Measurements from ENCODE around the gene CHAF1A.

The CHAF1A gene

DNA sequence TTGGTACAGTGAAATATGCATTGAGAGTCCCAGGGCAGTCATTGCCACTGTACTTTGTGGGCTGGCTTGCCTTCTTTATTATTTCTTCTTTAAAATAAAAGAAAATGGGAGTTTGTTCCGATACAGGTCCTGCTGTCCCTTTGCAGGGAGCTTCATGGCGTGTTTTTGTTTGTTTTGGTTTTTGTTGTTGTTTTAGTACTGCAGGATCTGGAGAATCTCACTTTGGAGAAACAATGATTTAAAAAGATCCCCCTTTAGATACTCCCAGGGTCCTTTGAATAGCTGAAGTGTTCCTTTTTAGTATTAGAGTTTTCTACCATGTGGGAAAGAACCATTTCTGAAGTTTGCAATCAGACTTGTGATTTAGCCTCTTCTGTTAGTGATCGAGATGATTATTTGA, 11.1 kb downstream of the CHAF1A start:
- no peak for DNase-seq

DNA sequence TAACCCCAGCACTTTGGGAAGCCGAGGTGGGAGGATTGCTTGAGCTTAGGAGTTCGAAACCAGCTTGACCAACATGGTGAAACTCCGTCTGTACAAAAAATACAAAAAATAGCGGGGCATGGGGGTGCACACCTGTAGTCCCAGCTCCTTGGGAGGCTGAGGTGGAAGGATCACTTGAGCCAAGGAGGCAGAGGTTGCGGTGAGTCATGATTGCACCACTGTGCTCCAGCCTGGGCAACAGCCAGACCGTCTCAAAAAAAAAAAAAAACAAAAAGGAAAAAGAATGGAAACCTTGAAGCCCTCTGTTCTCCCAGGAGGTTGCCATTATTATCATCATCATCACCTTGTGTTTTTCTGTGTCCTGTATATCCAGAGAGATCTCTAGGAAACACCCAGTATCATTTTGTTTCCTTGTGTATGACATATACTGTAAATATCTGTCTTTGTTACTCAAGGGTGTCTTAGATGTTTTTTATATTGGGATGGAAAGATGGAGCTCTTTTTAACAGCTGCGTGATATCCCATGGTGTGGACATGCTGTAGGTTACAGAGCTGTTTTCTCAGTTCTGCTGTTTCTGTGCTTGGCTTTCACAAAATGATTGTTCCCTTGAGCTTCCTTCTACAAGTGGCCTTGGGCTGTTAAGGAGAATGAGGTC, 11.8 kb downstream of the CHAF1A start:
- DNase-seq = no peak

DNA sequence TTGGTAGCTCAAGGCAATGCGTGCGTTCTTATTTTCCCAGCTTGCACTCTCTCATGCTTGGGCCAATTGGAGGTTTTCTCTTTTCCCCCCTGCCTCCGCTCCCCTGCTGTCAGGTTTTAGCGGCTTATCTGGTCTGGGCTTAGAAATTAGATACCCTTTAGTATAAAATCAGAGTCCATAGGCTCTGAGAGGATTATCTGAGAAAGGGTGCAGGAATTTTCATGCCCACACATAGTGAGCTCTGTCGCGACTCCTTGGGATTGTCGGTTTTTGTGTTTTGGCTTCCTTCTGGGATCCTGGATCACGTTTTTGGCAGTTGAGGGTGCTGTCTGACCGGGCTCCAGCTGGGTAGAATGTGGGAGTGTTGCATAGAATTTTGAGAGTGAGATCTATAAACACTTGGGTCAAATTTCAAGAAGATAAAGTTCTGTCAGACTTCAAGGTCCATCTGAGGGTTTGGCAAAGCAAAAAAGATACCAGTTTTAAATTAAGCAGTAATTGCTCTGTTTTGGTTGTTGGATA, 12.4 kb downstream of the CHAF1A start:
- DNase-seq = no peak

DNA sequence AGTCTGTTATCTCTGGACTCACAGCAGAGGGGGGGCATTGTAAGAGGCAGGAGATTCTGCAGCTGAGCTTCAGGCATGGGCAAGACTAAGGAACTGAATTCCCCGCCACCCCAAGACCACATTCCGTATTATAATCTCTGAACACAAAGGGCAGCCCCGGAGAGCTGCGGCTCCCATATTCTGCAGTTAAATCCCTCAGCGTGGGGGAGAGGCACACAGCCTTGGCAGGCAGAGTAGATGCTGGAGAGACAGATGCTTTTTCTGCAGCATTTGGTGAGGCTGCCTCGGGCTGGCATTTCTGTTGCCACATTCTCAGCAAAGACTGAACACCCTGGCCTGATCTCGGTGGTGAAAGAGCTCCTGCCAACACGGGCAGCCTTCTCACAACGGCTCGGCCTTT, 12.9 kb downstream of the CHAF1A start:
- no peak for DNase-seq

DNA sequence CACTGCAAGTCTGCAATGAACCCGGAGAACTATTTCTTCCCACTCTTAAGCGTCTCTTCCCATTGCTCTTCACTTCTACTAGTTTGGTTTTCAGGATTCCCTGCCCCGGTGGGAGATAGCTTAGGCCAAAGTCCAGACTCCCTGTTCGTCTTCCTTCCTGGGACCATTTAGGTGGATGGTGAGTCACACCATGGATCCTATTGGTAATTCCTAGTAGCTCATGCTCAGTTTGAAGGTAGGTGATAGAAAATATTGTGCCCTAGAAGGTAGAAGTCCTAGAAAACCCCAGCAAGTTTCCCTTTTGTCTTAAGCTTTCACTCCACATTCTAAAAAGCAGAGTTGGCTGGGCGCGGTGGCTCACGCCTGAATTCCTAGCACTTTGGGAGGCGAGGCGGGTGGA, 13.8 kb downstream of the CHAF1A start:
- DNase-seq = no peak

DNA sequence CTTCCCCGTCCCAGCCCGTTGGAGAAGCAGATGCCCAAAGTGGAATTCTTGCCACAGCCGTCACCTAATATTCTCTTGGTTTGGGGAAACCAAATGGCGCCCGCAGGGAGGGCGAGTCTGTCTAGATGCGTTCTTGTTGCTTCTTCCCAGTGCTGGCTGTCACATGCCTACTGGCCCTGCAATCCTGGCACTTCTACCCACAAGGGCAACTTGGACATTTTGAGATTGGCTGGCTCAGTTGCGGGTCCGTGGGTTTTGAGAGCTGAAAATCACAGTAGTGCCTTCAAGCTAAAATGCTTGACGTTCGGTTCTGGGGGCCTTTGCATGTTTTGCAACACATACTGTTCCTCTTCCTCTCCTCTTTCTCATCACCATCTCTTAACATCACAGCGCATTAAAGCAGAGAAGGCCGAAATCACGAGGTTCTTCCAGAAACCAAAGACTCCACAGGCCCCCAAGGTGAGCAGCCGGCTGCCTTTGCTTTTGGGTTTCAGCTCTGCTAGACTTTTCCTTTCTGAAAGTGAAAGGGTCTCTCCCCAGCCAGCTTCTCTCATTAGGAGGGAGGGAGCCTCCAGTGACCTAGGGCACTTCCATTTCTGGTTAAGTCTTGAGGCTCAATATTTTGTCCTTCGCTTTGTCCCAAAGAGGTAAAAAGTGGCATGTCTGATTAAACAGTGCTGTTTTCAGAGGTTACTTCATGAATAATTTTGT, 21.1 kb downstream of the CHAF1A start:
- DNase-seq = no peak

DNA sequence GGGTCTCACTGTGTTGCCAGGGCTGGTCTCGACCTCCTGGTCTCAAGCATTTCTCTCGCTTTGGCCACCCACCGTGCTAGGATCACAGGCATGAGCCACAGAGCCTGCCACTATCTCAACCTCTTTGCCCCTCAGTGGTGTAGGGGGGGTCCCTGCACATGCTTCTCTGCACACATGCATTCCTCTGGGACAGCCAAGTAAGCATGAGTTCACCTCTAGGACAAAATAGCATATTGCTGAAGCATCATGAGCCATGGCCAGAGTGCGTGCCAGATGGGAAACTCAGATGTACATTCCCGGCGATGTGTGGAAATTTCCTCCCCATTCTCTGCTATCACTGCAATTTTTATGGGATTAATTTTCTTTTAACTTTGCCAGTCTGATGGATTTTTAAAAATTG, 23.1 kb downstream of the CHAF1A start:
- no peak for DNase-seq

DNA sequence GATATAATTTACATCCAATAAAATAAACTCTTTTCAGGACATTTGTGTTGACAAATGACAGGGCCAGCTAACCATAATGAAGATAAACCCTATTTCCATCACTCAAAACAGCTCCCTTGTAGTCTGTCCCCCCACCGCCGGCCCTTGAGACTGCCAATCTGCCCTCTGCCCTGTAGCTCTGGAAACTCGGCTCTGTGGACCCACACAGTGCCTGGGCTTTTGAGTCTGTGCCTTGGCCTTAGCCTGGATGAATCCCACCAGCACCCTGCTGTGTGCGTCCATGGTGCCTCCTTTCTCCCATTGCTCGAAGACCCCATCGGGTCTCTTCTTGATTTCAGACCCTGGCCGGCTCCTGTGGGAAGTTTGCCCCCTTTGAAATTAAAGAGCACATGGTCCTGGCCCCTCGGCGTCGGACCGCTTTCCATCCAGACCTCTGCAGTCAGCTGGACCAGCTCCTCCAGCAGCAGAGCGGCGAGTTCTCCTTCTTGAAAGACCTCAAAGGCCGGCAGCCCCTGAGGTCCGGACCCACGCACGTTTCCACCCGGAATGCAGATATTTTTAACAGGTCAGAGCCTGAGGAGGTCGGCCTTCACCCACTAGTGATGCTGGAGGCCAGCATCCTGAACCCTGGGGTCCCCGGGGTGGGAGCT, 26.0 kb downstream of the CHAF1A start:
- no peak for DNase-seq

DNA sequence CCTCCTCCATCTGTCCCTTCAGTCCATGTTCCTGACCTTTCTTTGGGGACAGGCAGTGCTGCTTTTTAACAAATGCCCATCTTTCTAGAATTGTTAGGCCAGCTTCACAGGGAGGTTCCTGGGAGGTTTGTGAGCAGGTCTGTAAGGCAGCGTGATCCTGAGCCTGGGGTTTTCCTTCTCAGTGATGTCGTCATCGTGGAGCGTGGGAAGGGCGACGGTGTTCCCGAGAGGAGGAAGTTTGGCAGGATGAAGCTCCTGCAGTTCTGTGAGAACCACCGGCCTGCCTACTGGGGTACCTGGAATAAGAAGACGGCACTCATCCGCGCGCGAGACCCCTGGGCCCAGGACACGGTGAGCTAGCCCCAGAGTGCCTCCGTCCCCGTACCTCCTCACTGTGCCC, 26.8 kb downstream of the CHAF1A start:
- no peak for DNase-seq

DNA sequence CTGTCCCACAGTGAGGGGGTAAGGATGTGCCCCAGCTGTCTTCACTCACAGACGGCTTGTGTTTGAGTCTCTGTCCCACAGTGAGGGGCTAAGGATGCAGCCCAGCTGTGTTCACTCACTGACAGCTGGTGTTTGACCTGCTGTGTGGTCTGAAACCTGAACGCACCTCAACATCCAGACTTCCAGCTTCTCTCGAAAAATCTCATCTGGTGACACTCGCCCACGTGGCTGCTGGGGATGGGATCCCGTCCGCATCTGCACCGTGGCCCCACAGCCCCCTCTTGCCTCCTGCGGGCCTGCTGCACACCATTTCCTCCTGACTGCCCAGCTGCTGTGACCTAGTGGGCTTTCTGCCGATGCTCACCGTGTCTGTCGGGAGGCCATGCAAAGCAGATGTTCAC, 27.3 kb downstream of the CHAF1A start:
- no peak for DNase-seq

DNA sequence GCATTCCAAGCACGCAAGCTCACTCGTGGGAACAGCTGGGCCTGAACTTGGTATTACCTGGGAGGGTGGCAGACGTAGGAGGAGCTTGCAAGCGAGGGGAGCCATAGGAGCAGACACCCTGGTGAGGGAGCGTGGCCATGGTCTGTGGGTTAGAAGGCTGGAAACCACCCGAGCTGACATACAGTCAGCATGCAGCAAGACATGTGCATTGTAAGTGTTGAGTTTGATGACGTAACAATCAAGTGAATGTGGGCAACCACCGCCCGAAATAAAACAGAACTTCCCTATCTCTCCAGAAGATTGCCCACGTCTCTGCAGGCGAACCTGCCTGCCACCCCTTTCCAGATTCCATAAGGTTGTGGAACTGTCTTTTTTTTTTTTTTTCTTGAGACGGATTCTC, 28.3 kb downstream of the CHAF1A start:
- no peak for DNase-seq

DNA sequence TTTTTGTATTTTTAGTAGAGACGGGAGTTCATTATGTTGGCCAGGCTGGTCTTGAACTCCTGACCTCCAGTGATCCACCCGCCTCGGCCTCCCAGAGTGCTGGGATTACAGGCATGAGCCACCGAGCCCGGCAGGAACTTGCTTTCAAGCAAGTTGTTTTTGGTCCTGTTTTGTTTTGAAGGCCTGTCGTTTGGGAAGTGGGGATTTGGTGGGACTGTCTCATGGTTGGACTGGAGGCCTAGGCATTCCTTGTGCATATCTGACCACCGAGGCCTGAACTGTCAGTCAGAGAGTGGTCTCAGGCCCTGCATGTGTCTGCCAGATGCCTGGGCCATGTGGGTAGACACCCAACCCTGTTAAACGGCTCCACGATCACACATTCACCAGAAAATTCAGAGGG, 28.9 kb downstream of the CHAF1A start:
- DNase-seq = no peak

DNA sequence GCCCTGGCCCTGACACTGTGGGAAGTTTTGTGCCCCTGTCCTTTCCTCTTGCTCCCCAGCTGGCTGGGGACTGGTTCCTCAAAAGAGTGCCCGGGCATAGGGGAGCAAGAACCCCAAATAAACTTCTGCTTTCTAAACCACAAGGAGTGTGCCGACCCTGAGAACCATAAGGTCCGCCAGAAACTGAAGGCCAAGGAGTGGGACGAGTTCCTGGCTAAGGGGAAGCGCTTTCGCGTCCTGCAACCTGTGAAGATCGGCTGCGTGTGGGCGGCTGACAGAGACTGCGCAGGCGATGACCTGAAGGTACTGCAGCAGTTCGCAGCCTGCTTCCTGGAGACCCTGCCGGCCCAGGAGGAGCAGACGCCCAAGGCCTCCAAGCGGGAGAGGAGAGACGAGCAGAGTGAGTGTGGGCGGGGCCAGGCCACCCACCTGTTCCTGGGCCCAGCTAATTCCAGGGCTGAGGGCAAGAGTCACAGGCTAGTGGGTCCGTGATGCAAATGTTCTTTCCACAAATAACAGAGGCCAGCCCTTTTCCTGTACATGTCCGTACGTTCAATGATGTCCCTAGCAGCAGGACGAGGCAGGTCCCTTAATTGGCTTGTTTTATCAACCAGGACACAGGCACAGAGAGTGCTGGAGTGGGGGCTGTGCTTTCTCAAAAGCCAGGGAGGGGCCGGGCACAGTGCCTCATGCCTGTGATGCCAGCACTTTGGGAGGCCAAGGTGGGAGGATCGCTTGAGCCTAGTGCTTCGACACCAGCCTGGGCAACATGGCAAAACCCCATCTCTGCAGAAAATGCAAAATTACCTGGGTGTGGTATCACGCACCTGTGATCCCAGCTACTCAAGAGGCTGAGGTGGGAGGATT, 29.6 kb downstream of the CHAF1A start:
- DNase-seq = no peak

DNA sequence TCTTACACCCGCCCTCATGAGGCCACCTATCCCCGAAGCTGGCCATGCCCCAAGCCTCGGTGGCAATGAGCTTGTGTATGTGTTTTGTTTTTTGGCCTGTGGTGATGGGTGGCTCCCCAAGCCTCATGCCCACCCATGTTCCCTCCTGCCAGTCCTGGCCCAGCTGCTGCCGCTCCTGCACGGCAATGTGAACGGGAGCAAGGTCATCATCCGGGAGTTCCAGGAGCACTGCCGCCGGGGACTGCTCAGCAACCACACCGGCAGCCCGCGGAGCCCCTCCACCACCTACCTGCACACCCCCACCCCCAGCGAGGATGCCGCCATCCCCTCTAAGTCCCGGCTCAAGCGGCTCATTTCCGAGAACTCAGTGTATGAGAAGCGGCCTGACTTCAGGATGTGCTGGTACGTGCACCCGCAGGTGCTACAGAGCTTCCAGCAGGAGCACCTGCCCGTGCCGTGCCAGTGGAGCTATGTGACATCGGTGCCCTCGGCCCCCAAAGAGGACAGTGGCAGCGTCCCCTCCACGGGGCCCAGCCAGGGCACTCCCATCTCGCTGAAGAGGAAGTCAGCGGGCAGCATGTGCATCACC, 30.6 kb downstream of the CHAF1A start:
- DNase-seq = no peak

DNA sequence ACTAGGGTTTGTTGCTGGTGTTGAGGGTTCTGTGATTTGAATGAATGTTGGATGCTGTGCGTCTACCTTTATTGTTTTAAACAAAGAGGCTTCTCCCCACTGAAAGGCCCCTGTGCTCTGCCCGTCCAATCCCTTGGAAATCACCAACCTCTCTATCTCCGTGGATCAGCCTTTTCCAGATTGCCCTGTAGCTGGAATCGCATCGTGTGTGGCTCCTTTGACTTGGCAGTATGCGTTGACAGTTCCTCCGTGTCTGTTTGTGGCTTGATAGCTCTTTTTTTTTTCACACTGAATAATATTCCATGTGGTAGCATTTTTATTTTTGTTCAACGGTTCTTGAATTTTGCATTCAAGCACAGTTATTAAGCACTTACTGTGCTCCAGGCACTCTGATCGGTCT, 32.0 kb downstream of the CHAF1A start:
- no peak for DNase-seq

DNA sequence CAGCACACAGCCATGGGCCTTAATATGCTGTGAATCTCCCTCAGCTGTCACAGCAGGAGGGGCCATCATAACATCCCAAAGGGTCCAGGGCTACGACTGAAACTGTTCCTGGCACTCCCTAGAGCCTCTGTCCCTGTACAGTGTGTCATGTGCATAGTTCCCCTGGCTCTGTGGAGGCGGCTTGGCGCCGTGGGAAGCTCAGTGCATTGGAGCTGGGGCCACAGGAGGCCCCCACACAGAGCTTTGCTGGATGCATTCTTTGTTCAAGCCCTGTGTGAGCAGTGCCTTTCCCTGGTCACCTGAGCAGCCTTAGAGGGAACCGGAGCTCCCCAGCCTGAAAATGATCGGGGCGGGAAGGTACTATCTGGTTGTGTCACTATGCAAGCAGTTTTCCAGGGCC, 33.8 kb downstream of the CHAF1A start:
- no peak for DNase-seq

DNA sequence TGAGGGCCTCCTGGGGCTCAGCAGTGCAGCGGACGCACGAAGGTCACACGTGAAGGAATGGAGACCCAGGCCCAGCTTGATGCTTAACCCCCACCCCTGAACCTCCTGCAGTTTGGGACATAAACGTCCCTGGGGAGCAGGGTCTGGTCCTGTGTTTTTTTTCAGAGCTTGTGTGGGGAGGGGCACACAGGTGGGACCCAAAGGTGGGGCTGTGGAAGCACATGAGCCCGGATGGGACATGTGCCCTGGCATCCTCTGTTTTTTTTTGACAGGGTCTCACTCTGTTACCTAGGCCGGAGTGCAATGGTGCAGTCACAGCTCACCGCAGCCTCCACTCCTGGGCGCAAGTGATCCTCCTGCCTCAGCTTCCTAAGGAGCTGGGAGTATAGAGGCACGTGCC, 34.7 kb downstream of the CHAF1A start:
- no peak for DNase-seq

DNA sequence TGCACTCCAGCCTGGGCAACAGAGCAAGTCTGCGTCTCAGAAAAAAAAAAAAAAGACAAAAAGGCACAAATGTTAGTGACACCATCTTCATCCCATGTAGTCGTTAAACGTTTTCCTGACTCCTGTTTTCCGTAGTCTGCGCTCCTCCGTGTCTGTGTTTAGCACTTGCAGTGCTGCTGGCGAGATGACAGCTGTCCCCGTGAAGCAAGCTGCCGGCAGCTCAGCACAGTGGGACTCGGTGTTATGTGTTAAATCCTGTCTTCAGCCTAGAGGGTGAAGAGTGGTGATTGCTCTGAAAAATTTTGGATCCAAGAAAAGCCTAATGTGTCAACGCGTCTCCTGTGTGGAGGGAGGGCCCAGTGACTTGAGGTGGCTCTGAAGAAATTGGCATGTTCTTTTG, 36.8 kb downstream of the CHAF1A start:
- no peak for DNase-seq

DNA sequence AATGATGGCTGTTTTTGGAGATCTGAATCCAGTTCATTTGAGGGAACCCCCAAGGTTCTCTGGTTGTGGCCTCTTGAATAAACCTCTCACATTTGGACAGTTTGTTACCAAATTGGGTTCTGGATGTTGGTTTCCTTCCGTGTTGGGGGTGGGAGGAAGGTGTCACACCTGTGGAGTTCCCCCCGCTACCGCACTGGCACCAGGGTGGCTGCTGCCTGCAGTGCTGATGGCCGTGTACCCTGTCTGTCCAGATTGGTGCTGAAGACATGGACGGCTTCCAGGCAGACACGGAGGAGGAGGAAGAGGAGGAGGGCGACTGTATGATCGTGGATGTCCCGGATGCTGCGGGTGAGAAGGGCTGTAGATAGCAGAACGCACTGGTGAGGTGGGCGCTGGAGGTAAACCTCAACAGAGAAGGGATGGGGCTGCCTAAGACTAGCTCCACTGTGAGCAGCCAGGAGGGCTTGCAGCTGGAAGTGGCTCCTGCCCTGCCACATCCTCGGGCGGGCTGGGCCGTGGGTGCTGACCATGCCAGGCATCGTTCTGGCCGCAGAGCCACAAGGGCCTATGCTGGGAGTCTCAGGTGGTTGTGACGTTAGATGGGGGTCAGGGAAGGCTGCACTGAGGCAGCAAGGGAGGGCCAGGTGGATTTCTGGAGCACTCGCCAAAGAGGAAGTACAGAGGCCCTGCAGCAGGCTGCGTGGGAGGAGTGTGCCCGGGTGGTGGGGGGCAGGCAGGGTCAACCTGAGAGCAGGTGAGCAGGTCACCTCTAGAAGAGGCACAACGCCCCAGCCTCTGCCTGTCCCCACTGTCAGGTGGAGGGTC, 39.8 kb downstream of the CHAF1A start:
- no peak for DNase-seq

DNA sequence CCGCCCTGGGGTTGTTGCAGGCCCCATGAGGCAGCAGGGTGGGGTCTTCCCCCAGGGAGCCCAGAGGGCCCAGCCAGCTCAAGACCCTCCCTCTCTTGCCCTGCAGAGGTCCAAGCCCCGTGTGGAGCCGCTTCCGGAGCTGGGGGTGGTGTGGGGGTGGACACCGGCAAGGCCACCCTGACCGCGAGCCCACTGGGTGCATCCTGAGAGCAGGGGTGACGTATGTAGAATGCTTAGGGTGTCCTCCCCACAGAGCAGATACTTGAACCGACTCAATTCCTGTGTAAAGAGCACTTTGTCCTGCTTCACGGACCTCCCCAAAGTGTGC, 40.3 kb downstream of the CHAF1A start:
- DNase-seq = no peak

DNA sequence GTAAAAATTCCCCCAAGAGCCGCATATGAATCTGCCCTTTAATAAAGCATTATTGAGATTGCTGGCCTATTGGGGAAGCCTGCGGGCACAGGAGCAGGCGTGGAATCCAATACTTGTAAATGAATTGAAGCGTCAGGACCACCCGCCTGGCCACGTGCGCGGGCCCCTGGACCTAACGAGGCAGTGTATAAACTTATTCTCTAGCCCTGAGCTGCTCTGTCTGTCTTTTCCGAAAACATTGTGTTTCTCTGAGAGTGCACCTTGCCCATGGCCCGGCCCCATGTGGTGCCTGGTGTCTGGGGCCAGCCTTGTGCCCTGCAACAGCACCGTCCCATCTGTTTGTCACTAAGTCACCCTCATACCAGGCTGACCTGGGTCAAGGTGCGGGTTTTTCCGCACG, 40.7 kb downstream of the CHAF1A start:
- no peak for DNase-seq

Data from activated gamma-delta T cell (primary cell).